Islet precursor cell (in vitro differentiated cells): ENCODE data around the gene OR7E24.
A peak's percentile ranks its signal among the peaks of the same experiment; 100 is the strongest.
"Not testable (repeated sequence)": the region's sequence is repeated elsewhere in the genome, so short reads cannot be mapped to it uniquely, and the experiment has no call there.

Experiments
- DNase-seq: peaks from one replicate; pipeline ENCODE4 v3.0.0-alpha.2; 2018

Gene OR7E24

DNA sequence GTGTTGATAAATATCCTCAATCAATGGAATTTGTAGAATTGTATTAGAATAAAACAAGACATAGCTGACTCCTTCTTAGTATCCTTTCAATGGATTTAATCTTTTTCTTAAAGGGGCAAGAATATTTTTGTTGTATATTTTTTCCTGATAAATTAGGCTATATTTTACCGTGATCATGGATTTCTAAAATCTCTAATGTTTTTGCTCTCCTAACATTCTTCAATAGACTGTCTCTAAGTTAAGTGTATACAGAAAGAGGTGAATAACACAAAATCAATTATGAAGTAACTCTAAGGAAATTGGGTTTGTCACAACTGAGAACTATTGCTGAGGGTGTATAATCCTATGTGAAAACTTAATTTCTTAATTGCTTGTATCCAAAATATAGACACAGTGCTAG lies at the start of gene OR7E24:
Gene OR7E24, plus strand, starts transcription at position 301 of the 400 bp plus-strand sequence. CDS start 114 bp downstream, outside the sequence.
- no peak for DNase-seq

DNA sequence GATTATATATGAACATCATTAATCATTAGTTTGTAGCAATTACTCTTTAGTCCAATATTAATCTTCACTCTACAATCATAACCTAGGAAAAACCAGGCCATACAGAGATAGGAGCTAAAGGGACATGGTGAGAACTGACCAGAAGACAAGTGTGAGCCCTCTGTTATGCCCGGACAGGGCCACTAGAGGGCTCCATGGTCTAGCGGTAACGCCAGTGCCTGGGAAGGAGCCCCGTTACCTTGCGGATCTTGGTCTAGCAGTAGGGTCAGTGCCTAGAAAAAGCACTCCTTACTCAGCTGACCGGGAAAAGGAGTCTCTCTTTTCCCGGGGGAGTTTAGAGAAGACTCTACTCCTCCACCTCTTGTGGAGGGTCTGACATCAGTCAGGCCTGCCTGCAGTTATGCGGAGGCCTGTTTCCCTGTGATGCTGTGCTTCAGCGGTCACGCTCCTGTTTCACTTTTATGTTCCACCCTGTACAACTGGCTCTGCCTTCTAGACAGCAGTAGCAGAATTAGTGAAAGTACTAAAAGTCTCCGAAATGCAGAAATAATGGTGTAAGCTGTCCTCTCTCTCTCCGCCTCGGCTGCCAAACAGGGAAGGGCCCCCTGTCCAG lies 45.1 kb upstream of the OR7E24 start:
- peak; percentile 83 for DNase-seq

DNA sequence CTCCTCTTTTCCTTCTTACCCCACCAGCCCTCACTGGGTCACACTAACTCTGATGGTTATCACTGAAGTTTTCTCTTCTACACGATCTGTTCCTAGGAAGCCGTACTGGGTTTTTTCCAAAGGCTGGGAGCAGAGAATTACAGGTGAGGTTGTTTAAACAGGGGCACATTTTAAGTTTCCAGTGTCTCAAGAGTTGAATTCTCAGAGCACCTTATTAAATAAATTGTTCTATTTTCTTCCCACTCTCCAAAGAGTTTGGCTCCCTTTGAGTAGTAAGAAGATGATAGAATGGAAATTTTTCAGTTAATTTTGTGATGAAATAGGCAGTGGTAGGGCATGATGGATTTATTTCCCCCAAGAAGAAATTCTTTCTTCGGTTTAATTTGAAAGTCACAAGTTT lies 31.2 kb upstream of the OR7E24 start, which contains the start of gene OR7D4:
Gene OR7D4, minus strand, starts transcription at position 101 of the 400 bp plus-strand sequence. CDS start 4,752 bp downstream, outside the sequence.
- no peak for DNase-seq

DNA sequence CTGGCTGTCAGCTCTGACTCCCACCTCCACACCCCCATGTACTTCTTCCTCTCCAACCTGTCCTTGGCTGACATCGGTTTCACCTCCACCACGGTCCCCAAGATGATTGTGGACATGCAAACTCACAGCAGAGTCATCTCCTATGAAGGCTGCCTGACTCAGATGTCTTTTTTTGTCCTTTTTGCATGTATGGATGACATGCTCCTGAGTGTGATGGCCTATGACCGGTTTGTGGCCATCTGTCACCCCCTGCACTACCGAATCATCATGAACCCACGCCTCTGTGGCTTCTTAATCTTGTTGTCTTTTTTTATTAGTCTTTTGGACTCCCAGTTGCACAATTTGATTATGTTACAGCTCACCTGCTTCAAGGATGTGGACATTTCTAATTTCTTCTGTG lies 506 bp downstream of the OR7E24 start:
- DNase-seq, result no peak

DNA sequence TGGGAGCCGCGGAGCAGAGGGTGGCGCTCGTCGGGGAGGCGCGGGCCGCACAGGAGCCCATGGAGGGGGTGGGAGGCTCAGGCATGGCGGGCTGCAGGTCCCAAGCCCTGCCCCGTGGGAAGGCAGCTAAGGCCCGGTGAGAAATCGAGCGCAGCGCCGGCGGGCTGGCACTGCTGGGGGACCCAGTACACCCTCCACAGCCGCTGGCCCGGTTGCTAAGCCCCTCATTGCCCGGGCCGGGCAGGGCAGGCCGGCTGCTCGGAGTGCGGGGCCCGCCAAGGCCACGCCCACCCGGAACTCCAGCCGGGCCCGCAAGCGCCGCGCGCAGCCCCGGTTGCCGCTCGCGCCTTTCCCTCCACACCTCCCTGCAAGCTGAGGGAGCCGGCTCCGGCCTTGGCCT lies 32.8 kb downstream of the OR7E24 start:
- DNase-seq, result not testable (repeated sequence)

DNA sequence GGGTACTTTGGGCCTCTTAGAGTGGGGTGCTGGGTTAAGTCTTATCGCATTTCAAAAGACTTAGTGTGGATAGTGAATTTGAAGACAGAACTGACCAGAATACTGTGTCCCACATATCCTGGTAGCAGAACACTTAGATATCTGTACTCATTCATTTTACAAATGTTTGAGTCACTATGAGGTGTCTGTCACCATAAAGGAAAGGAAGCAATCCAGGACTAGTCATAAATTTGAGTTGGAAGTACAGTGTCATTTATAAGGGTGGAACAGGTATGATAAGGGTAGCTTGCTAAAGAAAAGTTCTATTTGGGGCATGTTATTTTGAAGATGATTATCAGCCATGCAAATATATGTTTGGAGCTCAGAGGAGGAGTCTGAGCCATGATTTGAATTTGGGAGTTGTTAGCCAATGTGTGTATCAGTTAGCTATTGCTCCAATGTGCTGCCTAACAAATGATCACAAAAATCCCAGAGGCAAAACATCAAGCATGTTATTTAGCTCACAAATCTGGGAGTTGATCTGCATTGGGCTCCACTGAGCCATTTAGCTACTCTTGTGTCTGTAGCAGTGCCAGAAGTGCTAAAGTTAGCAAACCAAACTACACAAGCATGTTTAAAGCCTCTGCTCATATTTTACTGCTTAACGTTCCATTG lies 38.6 kb downstream of the OR7E24 start:
- DNase-seq, result no peak

DNA sequence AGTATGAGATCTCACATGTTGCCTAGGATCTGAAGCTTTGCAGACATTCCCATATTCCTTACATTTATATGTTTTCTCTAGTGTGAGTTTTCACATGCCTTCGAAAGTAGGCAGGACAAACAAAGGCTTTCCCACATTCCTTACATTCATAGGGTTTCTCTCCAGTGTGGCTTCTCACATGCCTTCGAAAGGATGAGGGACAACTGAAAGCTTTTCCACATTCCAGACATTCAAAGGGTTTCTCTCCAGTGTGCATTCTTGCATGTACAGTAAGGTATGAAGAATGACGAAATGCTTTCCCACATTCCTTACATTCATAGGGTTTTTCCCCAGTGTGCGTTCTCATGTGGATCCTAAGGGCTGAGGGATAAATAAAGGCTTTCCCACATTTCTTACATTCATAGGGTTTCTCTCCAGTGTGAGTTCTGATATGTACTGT lies 44.7 kb downstream of the OR7E24 start:
- DNase-seq, result no peak

DNA sequence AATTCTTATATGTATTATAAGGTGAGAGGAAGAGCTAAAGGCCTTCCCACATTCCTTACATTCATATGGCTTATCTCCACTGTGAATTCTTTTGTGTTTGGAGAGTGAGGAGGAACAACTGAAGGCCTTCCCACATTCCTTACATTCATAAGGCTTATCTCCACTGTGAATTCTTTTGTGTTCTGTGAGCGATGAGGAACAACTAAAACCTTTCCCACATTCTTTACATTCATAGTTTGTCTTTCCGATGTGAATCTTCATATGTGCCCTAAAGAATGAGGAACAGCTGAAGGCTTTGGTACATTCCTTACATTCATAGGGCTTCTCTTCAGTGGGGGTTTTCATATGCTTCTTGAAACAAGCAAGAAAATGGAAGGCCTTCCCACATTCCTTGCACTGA lies 45.6 kb downstream of the OR7E24 start:
- DNase-seq, result no peak
